IMR-90 (cell line): Measurements from ENCODE around the gene UBAC1. TPM values are rescaled to one million over a fixed set of nuclear protein-coding genes. Genes with fewer than 3 reads are reported as not detected.
"Not testable (repeated sequence)": the region's sequence is repeated elsewhere in the genome, so short reads cannot be mapped to it uniquely, and the experiment has no call there.

Experiments used
- ATAC-seq: fragments of 200-7000 bp; cut with Tn5 transposase; 2 replicates; pipeline ENCODE4 v1.9.1; 2020; ENCODE audit warnings: low read depth, mild to moderate bottlenecking, moderate library complexity
- BruUV-seq: library from RNA; stranded (reverse); fragments of 400-500 nt; replicated peaks from 2 replicates; lab custom pipeline; 2021; lab: Mats Ljungman, UMichigan
- CTCF ChIA-PET: fragments of 300-600 bp; formaldehyde crosslinking; extraction: SDS; loops from one replicate; lab custom pipeline; 2021; ENCODE audit warnings: antibody characterized with exemption; lab: Yijun Ruan, JAX
- POLR2A ChIA-PET: fragments of 300-600 bp; sonication (Branson Sonifier 250); formaldehyde crosslinking; loops from one replicate; lab custom pipeline; 2022; ENCODE audit warnings: antibody characterized with exemption; ENCODE audit not compliant: unreplicated experiment; lab: Charles Lee
- DNase-seq: peaks from one replicate; pipeline ENCODE4 v3.0.0; 2013
- H2AFZ ChIP-seq: replicated peaks from 2 replicates; pipeline ENCODE3; 2013; ENCODE audit warnings: low read length, mild to moderate bottlenecking; ENCODE audit not compliant: poor library complexity
- H2AK5ac ChIP-seq: 2 replicates; pipeline ENCODE4 v1.6.1; 2013; ENCODE audit warnings: low read depth, low read length, inconsistent platforms
- H2AK9ac ChIP-seq: replicated peaks from 2 replicates; pipeline ENCODE3; 2013; ENCODE audit warnings: mild to moderate bottlenecking, low read depth, low read length, moderate library complexity; ENCODE audit not compliant: poor library complexity
- H2BK120ac ChIP-seq: 2 replicates; pipeline ENCODE4 v1.6.1; 2013; ENCODE audit warnings: low read depth, low read length, inconsistent platforms
- H2BK15ac ChIP-seq: 3 replicates; pipeline ENCODE4 v1.6.1; 2013; ENCODE audit warnings: low read depth, low read length, inconsistent platforms
- H2BK20ac ChIP-seq: 2 replicates; pipeline ENCODE4 v1.6.1; 2013; ENCODE audit warnings: low read depth, mild to moderate bottlenecking, inconsistent platforms, low read length, moderate library complexity
- H2BK5ac ChIP-seq: 2 replicates; pipeline ENCODE4 v1.6.1; 2013; ENCODE audit warnings: mild to moderate bottlenecking, low read depth, low read length, inconsistent platforms; ENCODE audit not compliant: poor library complexity, severe bottlenecking
- H3K14ac ChIP-seq: replicated peaks from 2 replicates; pipeline ENCODE4 v1.6.1; 2013; ENCODE audit warnings: low read depth, low read length, inconsistent platforms
- H3K18ac ChIP-seq: 2 replicates; pipeline ENCODE4 v1.6.1; 2013; ENCODE audit warnings: low read depth, low read length, control low read depth
- H3K23ac ChIP-seq: 2 replicates; pipeline ENCODE4 v1.6.1; 2013; ENCODE audit warnings: low read depth, low read length, inconsistent platforms
- H3K27ac ChIP-seq: 2 replicates; pipeline ENCODE4 v1.5.1; 2013; ENCODE audit warnings: mild to moderate bottlenecking, control low read depth, low read length; ENCODE audit not compliant: insufficient read depth
- H3K27me3 ChIP-seq: 2 replicates; pipeline ENCODE4 v1.6.1; 2013; ENCODE audit warnings: low read length; ENCODE audit not compliant: control insufficient read depth, insufficient read depth
- H3K36me3 ChIP-seq: 2 replicates; pipeline ENCODE4 v1.6.1; 2013; ENCODE audit warnings: low read length, mixed read lengths; ENCODE audit not compliant: control insufficient read depth, insufficient read depth
- H3K4ac ChIP-seq: 2 replicates; pipeline ENCODE4 v1.6.1; 2013; ENCODE audit warnings: low read depth, low read length, inconsistent platforms
- H3K4me1 ChIP-seq: 2 replicates; pipeline ENCODE4 v1.6.1; 2013; ENCODE audit warnings: low read length, mixed read lengths; ENCODE audit not compliant: control insufficient read depth, insufficient read depth
- H3K4me2 ChIP-seq: 2 replicates; pipeline ENCODE4 v1.6.1; 2013; ENCODE audit warnings: low read depth, mild to moderate bottlenecking, control low read depth, low read length, moderate library complexity
- H3K4me3 ChIP-seq: 2 replicates; pipeline ENCODE4 v1.5.1; 2013; ENCODE audit warnings: low read depth, mild to moderate bottlenecking, control low read depth, low read length, moderate library complexity; ENCODE audit not compliant: insufficient read depth
- H3K56ac ChIP-seq: 2 replicates; pipeline ENCODE4 v1.6.1; 2013; ENCODE audit warnings: low read length, inconsistent platforms; ENCODE audit not compliant: insufficient read depth; ENCODE audit errors: extremely low read depth
- H3K79me1 ChIP-seq, 2 experiments: 2 replicates each; pipeline ENCODE4 v1.6.1; 2013; ENCODE audit warnings: low read length in 2 of 2, inconsistent platforms in 1 of 2, low read depth in 1 of 2
- H3K9ac ChIP-seq: 2 replicates; pipeline ENCODE4 v1.6.1; 2013; ENCODE audit warnings: low read depth, low read length, control low read depth
- H3K9me1 ChIP-seq: 2 replicates; pipeline ENCODE4 v1.6.1; 2013; ENCODE audit warnings: low read length, inconsistent platforms; ENCODE audit not compliant: insufficient read depth
- H3K9me3 ChIP-seq: 2 replicates; pipeline ENCODE4 v1.6.1; 2013; ENCODE audit warnings: low read length; ENCODE audit not compliant: control insufficient read depth, insufficient read depth
- H4K20me1 ChIP-seq: 2 replicates; pipeline ENCODE4 v1.6.1; 2013; ENCODE audit warnings: low read length, inconsistent platforms; ENCODE audit not compliant: insufficient read depth
- H4K5ac ChIP-seq: 2 replicates; pipeline ENCODE4 v1.6.1; 2013; ENCODE audit warnings: mild to moderate bottlenecking, low read depth, low read length, control low read depth
- H4K8ac ChIP-seq, 2 experiments: 2 replicates each; pipeline ENCODE4 v1.6.1; 2013; ENCODE audit warnings: low read depth in 2 of 2, low read length in 2 of 2, control low read depth in 1 of 2, inconsistent platforms in 1 of 2
- H4K91ac ChIP-seq: 2 replicates; pipeline ENCODE4 v1.6.1; 2013; ENCODE audit warnings: low read depth, low read length, inconsistent platforms; ENCODE audit not compliant: insufficient read depth
- CTCF ChIP-seq: conservative IDR thresholded peaks from 2 replicates; pipeline ENCODE4 v1.5.1; 2012; ENCODE audit warnings: mild to moderate bottlenecking, low read depth, low read length, improper control_type of control experiment
- FOS ChIP-seq: fragments of 150-350 bp; IDR thresholded peaks from 2 replicates; pipeline ENCODE4 v1.6.1; 2016; ENCODE audit warnings: low read depth, low read length
- MAZ ChIP-seq: IDR thresholded peaks from 2 replicates; pipeline ENCODE4 v1.6.1; 2012; ENCODE audit warnings: low read depth, mild to moderate bottlenecking, low read length, improper control_type of control experiment, moderate library complexity, borderline replicate concordance
- SMC3 ChIP-seq: fragments of 150-350 bp; IDR thresholded peaks from 2 replicates; pipeline ENCODE4 v1.6.1; 2016; ENCODE audit warnings: low read depth, mild to moderate bottlenecking, antibody characterized with exemption, low read length, moderate library complexity
- WGBS, 2 experiments: methylation state at CpG; one replicate each; pipeline versions ENCODE4 v1.1.5 to v1.1.7; 2013; ENCODE audit warnings: missing lambda C conversion rate in 2 of 2; ENCODE audit not compliant: insufficient read length in 1 of 2; ENCODE audit errors: extremely low coverage in 2 of 2; 5-methylcytosine and 5-hydroxymethylcytosine counted together
- dilution Hi-C: fragments of 300-500 bp; cut with HindIII; formaldehyde crosslinking; loops from one replicate; pipeline ENCODE4 v1.14.3; 2018; ENCODE audit warnings: low sequenced_read_pairs; ENCODE audit not compliant: unreplicated experiment
- in situ Hi-C: fragments of 300-500 bp; cut with MboI; formaldehyde crosslinking; loops from 3 replicates; pipeline ENCODE4 v1.14.3; 2019; ENCODE audit warnings: low sequenced_read_pairs, inconsistent platforms, mixed read lengths
- intact Hi-C: fragments of 100-400 bp; cut with micrococcal nuclease; formaldehyde crosslinking; loops from 2 replicates; pipeline ENCODE4 v1.10.0; 2022
- polyA plus RNA-seq, 3 experiments: library from polyadenylated mRNA; depleted of rRNA; stranded (reverse); fragments of >200 nt; gene quantifications; 2 replicates each; pipeline ENCODE4 v1.2.3, GENCODE V29; 2012; ENCODE audit warnings: low replicate concordance in 1 of 3
- total RNA-seq: library from RNA; depleted of rRNA; stranded (reverse); fragments of >200 nt; gene quantifications from 2 replicates; pipeline ENCODE4 v1.2.3, GENCODE V29; 2012

UBAC1 gene
- total and polyA plus RNA-seq, 2 of the 4 experiments (the other 2 are of a cell fraction) = 25.3 to 33.9 TPM

GRCh38 chr9:135919318-135919890 lies 41.8 kb downstream of the UBAC1 start:
- no peak for DNase-seq
- ChIA-PET POLR2A (no interaction called here), CTCF (no interaction called here)
- TF ChIP-seq SMC3 = no peak
- TF ChIP-seq FOS = no peak
- TF ChIP-seq MAZ = no peak
- TF ChIP-seq CTCF = no peak
- H2AK9ac ChIP-seq = no peak overlapping the region
- no peak overlapping the region for H3K23ac ChIP-seq
- no peaks in the 10 kb centered on the region for H3K27me3 ChIP-seq
- H3K9me1 ChIP-seq = no peaks in the 10 kb centered on the region; the same call in 1 of the 2 replicates
- no peaks in the 10 kb centered on the region for H3K4me1 ChIP-seq
- no peak overlapping the region for H3K14ac ChIP-seq
- dilution Hi-C loops (no loop called here), intact Hi-C loops (no loop called here), in situ Hi-C loops (no loop called here)
- no peak overlapping the region for H3K9ac ChIP-seq
- H2AFZ ChIP-seq = no peak overlapping the region
- 93% methylated on average over 6 of the region's 11 CpGs; no CpG with 5 or more reads in 1 of the 2 experiments for WGBS, 2 experiments
- no peak overlapping the region for H3K18ac ChIP-seq
- H2AK5ac ChIP-seq = no peak overlapping the region
- no peak overlapping the region for H4K8ac ChIP-seq
- no peaks in the 10 kb centered on the region for H4K20me1 ChIP-seq
- no peak overlapping the region for H3K4me2 ChIP-seq
- H3K36me3 ChIP-seq = peaks cover 17% of the 10 kb centered on the region
- H4K5ac ChIP-seq = no peak overlapping the region
- H3K56ac ChIP-seq = no peak overlapping the region
- H2BK15ac ChIP-seq = no peak overlapping the region
- H3K9me3 ChIP-seq = peaks cover 34% of the 10 kb centered on the region
- H3K79me1 ChIP-seq = peaks cover 0 to 7% of the 10 kb centered on the region in 2 experiments; a peak in 1 of 4 replicates
- H4K91ac ChIP-seq = no peak overlapping the region
- no peak overlapping the region for H3K4ac ChIP-seq
- H3K27ac ChIP-seq = no peak overlapping the region
- BruUV-seq = no TSS peak
- no peak overlapping the region for H3K4me3 ChIP-seq
- H2BK120ac ChIP-seq = no peak overlapping the region
- no peak for ATAC-seq
- H2BK20ac ChIP-seq = no peak overlapping the region
- no peak overlapping the region for H2BK5ac ChIP-seq

- Histone ChIP-seq H3K79me1 (peaks cover 4 to 14% of the 10 kb centered on the region in 2 experiments; a peak in 2 of 4 replicates), H3K36me3 (peaks cover 34% of the 10 kb centered on the region), H3K9me3 (peaks cover 46% of the 10 kb centered on the region)
- H3K9ac ChIP-seq, H3K27me3 ChIP-seq, DNase-seq, H3K27ac ChIP-seq, H4K20me1 ChIP-seq, H2BK5ac ChIP-seq, H4K91ac ChIP-seq, H2AK5ac ChIP-seq, H4K5ac ChIP-seq, H2BK120ac ChIP-seq, H4K8ac ChIP-seq, H3K4me3 ChIP-seq, H2AK9ac ChIP-seq, H3K9me1 ChIP-seq, POLR2A ChIA-PET, H3K56ac ChIP-seq, H3K4me1 ChIP-seq, BruUV-seq, H3K18ac ChIP-seq, H3K4ac ChIP-seq, H2BK15ac ChIP-seq, dilution Hi-C loops, H2BK20ac ChIP-seq, intact Hi-C loops, H3K4me2 ChIP-seq, H3K23ac ChIP-seq, H2AFZ ChIP-seq, ATAC-seq, H3K14ac ChIP-seq, CTCF ChIA-PET, in situ Hi-C loops: not testable (repeated sequence)
- 100% methylated on average over 5 of the region's 12 CpGs; no CpG with 5 or more reads in 1 of the 2 experiments for WGBS, 2 experiments
These were observed 44.9 kb downstream of the UBAC1 start for GRCh38 chr9:135916227-135916626.
